Activated naive CD4-positive, alpha-beta T cell treated with anti-CD3 and anti-CD28 coated beads, Interleukin-2, amount 50 U/mL, for 72 hours (primary cell): ENCODE measurements around the gene RYK. TPM values are rescaled to one million over a fixed set of nuclear protein-coding genes. Genes with fewer than 3 reads are reported as not detected.

Experiments used
- total RNA-seq, 2 donors: library from RNA; stranded (reverse); gene quantifications; one replicate each; pipeline ENCODE4 v1.2.3, GENCODE V29; 2022

RYK gene
- total RNA-seq, 2 donors from 2014 or later: 16.4 to 50.1 TPM

Other genes starting within 250 kb of the RYK start
- gene SLCO2A1, start 220.9 kb downstream of the RYK start, total RNA-seq: not detected
- gene AMOTL2, start 123.6 kb upstream of the RYK start, total RNA-seq: under 1 TPM in 1 of 2 donors, not detected in 1; 0.64 TPM
- gene ANAPC13, start 235.1 kb upstream of the RYK start, total RNA-seq: 10 to 100 TPM; 31.8 to 68.0 TPM
- gene CEP63, start 235.2 kb upstream of the RYK start, total RNA-seq: 10 to 100 TPM; 22.0 to 23.4 TPM